Liver (tissue), 9 donors: ENCODE results near the gene NXPH1. TPM values are rescaled to one million over a fixed set of nuclear protein-coding genes. Genes with fewer than 3 reads are reported as not detected.

ENCODE experiments used
- DNase-seq: peaks from one replicate; pipeline ENCODE4 v3.0.0-alpha.2; 2017; ENCODE audit warnings: low spot score
- H3K27ac ChIP-seq, 2 donors: one replicate each; pipeline ENCODE4 v1.7.0; 2013; ENCODE audit warnings: inconsistent platforms in 2 of 2, low read length in 2 of 2, control low read depth in 1 of 2, low read depth in 1 of 2, mild to moderate bottlenecking in 1 of 2
- H3K27me3 ChIP-seq, 4 donors: one replicate each; pipeline versions ENCODE4 v1.6.1 to v1.7.0; 2013; ENCODE audit warnings: low read length in 3 of 4, inconsistent platforms in 1 of 4, mild to moderate bottlenecking in 1 of 4, moderate library complexity in 1 of 4; ENCODE audit not compliant: control insufficient read depth in 4 of 4, insufficient read depth in 4 of 4
- H3K36me3 ChIP-seq, 4 donors: one replicate each; pipeline versions ENCODE4 v1.6.1 to v1.7.0; 2013; ENCODE audit warnings: low read length in 3 of 4, mild to moderate bottlenecking in 3 of 4, low read depth in 1 of 4, moderate library complexity in 1 of 4; ENCODE audit not compliant: control insufficient read depth in 4 of 4, insufficient read depth in 3 of 4
- H3K4me1 ChIP-seq, 4 donors: one replicate each; pipeline versions ENCODE4 v1.6.1 to v1.7.0; 2013; ENCODE audit warnings: low read length in 3 of 4, mild to moderate bottlenecking in 3 of 4, moderate library complexity in 1 of 4; ENCODE audit not compliant: control insufficient read depth in 4 of 4, insufficient read depth in 4 of 4
- H3K4me3 ChIP-seq, 3 donors: one replicate each; pipeline versions ENCODE4 v1.6.1 to v1.7.0; 2013; ENCODE audit warnings: low read length in 3 of 3, control low read depth in 1 of 3, low read depth in 1 of 3, mild to moderate bottlenecking in 1 of 3
- H3K9ac ChIP-seq, 2 donors: one replicate each; pipeline ENCODE4 v1.7.0; 2013; ENCODE audit warnings: low read length in 2 of 2, mild to moderate bottlenecking in 2 of 2, moderate library complexity in 2 of 2, control low read depth in 1 of 2, low read depth in 1 of 2
- H3K9me3 ChIP-seq, 4 donors: one replicate each; pipeline versions ENCODE4 v1.6.1 to v1.7.0; 2013; ENCODE audit warnings: low read length in 3 of 4; ENCODE audit not compliant: control insufficient read depth in 4 of 4
- EGR1 ChIP-seq, 2 donors: IDR thresholded peaks; 2 replicates each; pipeline ENCODE4 v1.6.1; 2016 to 2018; ENCODE audit warnings: antibody characterized with exemption in 2 of 2, low read depth in 2 of 2
- FOXA1 ChIP-seq: IDR thresholded peaks from 2 replicates; pipeline ENCODE4 v1.6.1; 2016; ENCODE audit warnings: antibody characterized with exemption
- FOXA2 ChIP-seq: IDR thresholded peaks from 2 replicates; pipeline ENCODE4 v1.6.1; 2016; ENCODE audit warnings: antibody characterized with exemption
- GABPA ChIP-seq, 2 donors: IDR thresholded peaks in 1 of 2; conservative IDR thresholded peaks in 1 of 2; 2 replicates each; pipeline ENCODE4 v1.6.1; 2016; ENCODE audit warnings: antibody characterized with exemption in 2 of 2, mild to moderate bottlenecking in 1 of 2, moderate library complexity in 1 of 2
- HNF4A ChIP-seq, 2 donors: conservative IDR thresholded peaks; 2 replicates each; pipeline ENCODE4 v1.6.1; 2016; ENCODE audit warnings: antibody characterized with exemption in 2 of 2, mild to moderate bottlenecking in 2 of 2
- HNF4G ChIP-seq: IDR thresholded peaks from 2 replicates; pipeline ENCODE4 v1.6.1; 2016; ENCODE audit warnings: antibody characterized with exemption
- JUND ChIP-seq, 2 donors: IDR thresholded peaks; 2 replicates each; pipeline ENCODE4 v1.6.1; 2016; ENCODE audit warnings: antibody characterized with exemption in 2 of 2
- NR2F2 ChIP-seq: IDR thresholded peaks from 2 replicates; pipeline ENCODE4 v1.6.1; 2016; ENCODE audit warnings: antibody characterized with exemption
- RAD21 ChIP-seq, 2 donors: IDR thresholded peaks; 2 replicates each; pipeline ENCODE4 v1.6.1; 2016; ENCODE audit warnings: antibody characterized with exemption in 2 of 2, mild to moderate bottlenecking in 2 of 2
- RXRA ChIP-seq, 2 donors: IDR thresholded peaks; 2 replicates each; pipeline ENCODE4 v1.6.1; 2017 to 2018; ENCODE audit warnings: antibody characterized with exemption in 2 of 2, mild to moderate bottlenecking in 1 of 2
- SP1 ChIP-seq: IDR thresholded peaks from 2 replicates; pipeline ENCODE4 v1.6.1; 2018; ENCODE audit warnings: antibody characterized with exemption, mild to moderate bottlenecking
- TAF1 ChIP-seq: conservative IDR thresholded peaks from 2 replicates; pipeline ENCODE4 v1.6.1; 2016; ENCODE audit warnings: antibody characterized with exemption, mild to moderate bottlenecking
- YY1 ChIP-seq: IDR thresholded peaks from 2 replicates; pipeline ENCODE4 v1.6.1; 2016; ENCODE audit warnings: antibody characterized with exemption, mild to moderate bottlenecking
- WGBS: extraction: QIAGEN DNeasy Blood & Tissue Kit; methylation state at CpG from one replicate; pipeline ENCODE4 v1.1.7; 2013; 5-methylcytosine and 5-hydroxymethylcytosine counted together
- polyA plus RNA-seq, 2 donors: library from polyadenylated mRNA; stranded (reverse) in 1 of 2; unstranded in 1 of 2; fragments of 200-250 nt in 1 of 2; fragments of >200 nt in 1 of 2; fragmentation: Nextera tagmentation in 1 of 2; extraction: Ambion mirVana in 1 of 2; gene quantifications; one replicate each; pipeline versions ENCODE4 v1.2.1 to v1.2.3, GENCODE V29; 2013 to 2015
- total RNA-seq, 2 donors: library from RNA; depleted of rRNA; stranded (reverse); fragments of >200 nt; gene quantifications; one replicate each; pipeline ENCODE4 v1.2.3, GENCODE V29; 2014
- TF ChIP-seq, protein P1 (sequence below): IDR thresholded peaks from 2 replicates; pipeline ENCODE4 v1.6.1; 2016; ENCODE audit warnings: antibody characterized with exemption
- TF ChIP-seq, protein P2 (sequence below): IDR thresholded peaks from 2 replicates; pipeline ENCODE4 v1.6.1; 2016; ENCODE audit warnings: antibody characterized with exemption
- TF ChIP-seq, protein P3 (sequence below): IDR thresholded peaks from 2 replicates; pipeline ENCODE4 v1.6.1; 2016; ENCODE audit warnings: antibody characterized with exemption, mild to moderate bottlenecking
- TF ChIP-seq, protein P4 (sequence below): fragments of 150-350 bp; IDR thresholded peaks from 2 replicates; pipeline ENCODE4 v1.5.1; 2017; ENCODE audit warnings: improper control_type of control experiment, low read depth, low read length; ENCODE audit not compliant: missing input control
- TF ChIP-seq, protein P5 (sequence below): IDR thresholded peaks from 2 replicates; pipeline ENCODE4 v1.6.1; 2016; ENCODE audit warnings: antibody characterized with exemption
- donor health status: healthy.
- donor health status: healthy.
- donor health status: healthy.
- donor health status: healthy.
- donor health status: healthy.

The NXPH1 gene
- total and polyA plus RNA-seq, 4 donors: not detected

DNA sequence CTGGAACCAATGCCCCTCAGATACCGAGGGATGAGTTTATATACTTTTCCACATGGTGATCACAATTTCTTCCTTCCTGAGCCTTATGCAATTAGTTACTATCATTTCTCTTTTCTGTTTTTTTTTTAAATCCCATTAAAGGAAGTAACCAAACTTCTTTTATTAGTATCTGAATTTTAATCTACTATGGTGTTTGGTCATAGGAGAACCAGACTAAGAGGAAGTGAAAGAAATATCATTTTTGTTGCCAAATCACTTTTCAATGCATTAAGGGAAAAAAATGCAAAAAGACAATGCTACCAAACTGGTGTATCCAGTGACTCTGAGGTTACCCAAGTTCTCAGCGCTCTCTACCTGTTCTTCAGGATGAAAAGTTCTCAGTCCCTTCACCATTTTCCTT is 167.7 kb downstream of the NXPH1 start:
- Histone ChIP-seq H3K36me3 (no peaks in the 10 kb centered on the region), H3K9ac (no peak overlapping the region), H3K9me3 (no peaks in the 10 kb centered on the region), H3K4me3 (no peak overlapping the region), H3K27ac (no peak overlapping the region), H3K4me1 (no peaks in the 10 kb centered on the region), H3K27me3 (peaks cover 0 to 2% (median 0%) of the 10 kb centered on the region in 4 donors)
- TF ChIP-seq TAF1 (no peak), JUND (IDR thresholded peaks at IDR 0.05) (no peak), GABPA (IDR thresholded peaks at IDR 0.05 in 1 of 2, conservative IDR thresholded peaks at IDR 0.05 in 1 of 2) (no peak), NR2F2 (no peak), SP1 (no peak), HNF4G (no peak), YY1 (no peak), FOXA2 (no peak), RAD21 (IDR thresholded peaks at IDR 0.05) (no peak), HNF4A (conservative IDR thresholded peaks at IDR 0.05) (no peak), EGR1 (IDR thresholded peaks at IDR 0.05; ENCODE audit: low read depth in 2 of 2) (no peak), RXRA (IDR thresholded peaks at IDR 0.05) (no peak)
- TF ChIP-seq, protein P1, sequence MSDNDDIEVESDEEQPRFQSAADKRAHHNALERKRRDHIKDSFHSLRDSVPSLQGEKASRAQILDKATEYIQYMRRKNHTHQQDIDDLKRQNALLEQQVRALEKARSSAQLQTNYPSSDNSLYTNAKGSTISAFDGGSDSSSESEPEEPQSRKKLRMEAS: no peak
- TF ChIP-seq, protein P2, sequence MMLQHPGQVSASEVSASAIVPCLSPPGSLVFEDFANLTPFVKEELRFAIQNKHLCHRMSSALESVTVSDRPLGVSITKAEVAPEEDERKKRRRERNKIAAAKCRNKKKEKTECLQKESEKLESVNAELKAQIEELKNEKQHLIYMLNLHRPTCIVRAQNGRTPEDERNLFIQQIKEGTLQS: no peak
- TF ChIP-seq, protein P3, sequence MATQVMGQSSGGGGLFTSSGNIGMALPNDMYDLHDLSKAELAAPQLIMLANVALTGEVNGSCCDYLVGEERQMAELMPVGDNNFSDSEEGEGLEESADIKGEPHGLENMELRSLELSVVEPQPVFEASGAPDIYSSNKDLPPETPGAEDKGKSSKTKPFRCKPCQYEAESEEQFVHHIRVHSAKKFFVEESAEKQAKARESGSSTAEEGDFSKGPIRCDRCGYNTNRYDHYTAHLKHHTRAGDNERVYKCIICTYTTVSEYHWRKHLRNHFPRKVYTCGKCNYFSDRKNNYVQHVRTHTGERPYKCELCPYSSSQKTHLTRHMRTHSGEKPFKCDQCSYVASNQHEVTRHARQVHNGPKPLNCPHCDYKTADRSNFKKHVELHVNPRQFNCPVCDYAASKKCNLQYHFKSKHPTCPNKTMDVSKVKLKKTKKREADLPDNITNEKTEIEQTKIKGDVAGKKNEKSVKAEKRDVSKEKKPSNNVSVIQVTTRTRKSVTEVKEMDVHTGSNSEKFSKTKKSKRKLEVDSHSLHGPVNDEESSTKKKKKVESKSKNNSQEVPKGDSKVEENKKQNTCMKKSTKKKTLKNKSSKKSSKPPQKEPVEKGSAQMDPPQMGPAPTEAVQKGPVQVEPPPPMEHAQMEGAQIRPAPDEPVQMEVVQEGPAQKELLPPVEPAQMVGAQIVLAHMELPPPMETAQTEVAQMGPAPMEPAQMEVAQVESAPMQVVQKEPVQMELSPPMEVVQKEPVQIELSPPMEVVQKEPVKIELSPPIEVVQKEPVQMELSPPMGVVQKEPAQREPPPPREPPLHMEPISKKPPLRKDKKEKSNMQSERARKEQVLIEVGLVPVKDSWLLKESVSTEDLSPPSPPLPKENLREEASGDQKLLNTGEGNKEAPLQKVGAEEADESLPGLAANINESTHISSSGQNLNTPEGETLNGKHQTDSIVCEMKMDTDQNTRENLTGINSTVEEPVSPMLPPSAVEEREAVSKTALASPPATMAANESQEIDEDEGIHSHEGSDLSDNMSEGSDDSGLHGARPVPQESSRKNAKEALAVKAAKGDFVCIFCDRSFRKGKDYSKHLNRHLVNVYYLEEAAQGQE: no peak
- WGBS: 73% methylated on average over 2 of the region's 2 CpGs
- no peak for DNase-seq

DNA sequence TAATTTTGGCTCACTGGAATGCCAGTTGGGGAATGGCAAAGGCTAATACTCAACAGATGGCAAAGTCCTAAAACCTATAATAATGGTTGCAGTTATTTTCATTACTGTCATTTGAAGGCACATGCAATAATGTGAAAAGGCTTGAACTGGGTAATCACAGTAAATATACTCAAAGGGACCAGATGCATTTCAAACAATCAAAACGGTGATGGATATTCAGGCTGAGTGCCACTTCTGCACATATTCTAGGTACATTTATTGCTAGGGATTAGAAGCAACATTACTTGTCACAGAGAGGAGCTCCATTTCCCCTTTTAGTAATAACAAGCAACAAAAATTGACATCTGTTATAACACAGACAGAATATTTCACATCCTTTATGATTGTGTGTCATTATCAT is 171.8 kb downstream of the NXPH1 start:
- WGBS: 59% methylated on average over 1 of the region's 1 CpG
- DNase-seq: no peak

DNA sequence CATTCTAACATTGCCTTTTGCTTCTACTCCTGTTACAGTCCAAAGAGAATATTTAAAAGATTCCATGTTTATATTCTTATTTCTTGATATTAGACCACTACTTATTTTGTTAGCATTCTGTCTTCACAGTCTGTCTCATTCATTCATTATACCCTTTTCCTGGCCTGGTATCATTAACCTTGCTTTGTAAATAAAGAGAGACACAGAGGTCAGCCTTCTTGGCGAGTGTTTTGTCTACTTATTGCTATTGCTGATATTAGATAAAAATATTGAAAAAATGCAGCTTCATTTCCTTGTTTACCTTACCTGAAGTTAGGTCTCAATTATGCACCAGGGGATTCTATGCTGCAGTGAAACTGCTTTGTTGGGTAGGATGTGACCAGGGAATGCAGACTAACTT is 179.2 kb downstream of the NXPH1 start:
- no peaks in the 10 kb centered on the region for H3K27me3 ChIP-seq
- peaks cover 0 to 3% (median 0%) of the 10 kb centered on the region in 4 donors for H3K9me3 ChIP-seq
- 13% methylated on average over 1 of the region's 1 CpG for whole genome bisulfite sequencing
- H3K27ac ChIP-seq: no peak overlapping the region
- DNase-seq: no peak
- no peak overlapping the region for H3K9ac ChIP-seq
- no peaks in the 10 kb centered on the region for H3K36me3 ChIP-seq
- no peak overlapping the region for H3K4me3 ChIP-seq
- no peaks in the 10 kb centered on the region for H3K4me1 ChIP-seq
- no peak for TF ChIP-seq NR2F2
- TF ChIP-seq, protein P4, sequence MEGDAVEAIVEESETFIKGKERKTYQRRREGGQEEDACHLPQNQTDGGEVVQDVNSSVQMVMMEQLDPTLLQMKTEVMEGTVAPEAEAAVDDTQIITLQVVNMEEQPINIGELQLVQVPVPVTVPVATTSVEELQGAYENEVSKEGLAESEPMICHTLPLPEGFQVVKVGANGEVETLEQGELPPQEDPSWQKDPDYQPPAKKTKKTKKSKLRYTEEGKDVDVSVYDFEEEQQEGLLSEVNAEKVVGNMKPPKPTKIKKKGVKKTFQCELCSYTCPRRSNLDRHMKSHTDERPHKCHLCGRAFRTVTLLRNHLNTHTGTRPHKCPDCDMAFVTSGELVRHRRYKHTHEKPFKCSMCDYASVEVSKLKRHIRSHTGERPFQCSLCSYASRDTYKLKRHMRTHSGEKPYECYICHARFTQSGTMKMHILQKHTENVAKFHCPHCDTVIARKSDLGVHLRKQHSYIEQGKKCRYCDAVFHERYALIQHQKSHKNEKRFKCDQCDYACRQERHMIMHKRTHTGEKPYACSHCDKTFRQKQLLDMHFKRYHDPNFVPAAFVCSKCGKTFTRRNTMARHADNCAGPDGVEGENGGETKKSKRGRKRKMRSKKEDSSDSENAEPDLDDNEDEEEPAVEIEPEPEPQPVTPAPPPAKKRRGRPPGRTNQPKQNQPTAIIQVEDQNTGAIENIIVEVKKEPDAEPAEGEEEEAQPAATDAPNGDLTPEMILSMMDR: no peak
- TF ChIP-seq FOXA1: no peak
- no peak for TF ChIP-seq RXRA (IDR thresholded peaks at IDR 0.05)
- no peak for TF ChIP-seq JUND (IDR thresholded peaks at IDR 0.05)
- TF ChIP-seq EGR1 (IDR thresholded peaks at IDR 0.05; ENCODE audit: low read depth in 2 of 2): no peak
- TF ChIP-seq, protein P2: no peak
- no peak for TF ChIP-seq GABPA (IDR thresholded peaks at IDR 0.05 in 1 of 2, conservative IDR thresholded peaks at IDR 0.05 in 1 of 2)
- TF ChIP-seq YY1: no peak
- TF ChIP-seq HNF4A (conservative IDR thresholded peaks at IDR 0.05): no peak
- no peak for TF ChIP-seq TAF1
- TF ChIP-seq, protein P1: no peak
- no peak for TF ChIP-seq FOXA2
- no peak for TF ChIP-seq SP1
- TF ChIP-seq RAD21 (IDR thresholded peaks at IDR 0.05): no peak
- TF ChIP-seq, protein P5, sequence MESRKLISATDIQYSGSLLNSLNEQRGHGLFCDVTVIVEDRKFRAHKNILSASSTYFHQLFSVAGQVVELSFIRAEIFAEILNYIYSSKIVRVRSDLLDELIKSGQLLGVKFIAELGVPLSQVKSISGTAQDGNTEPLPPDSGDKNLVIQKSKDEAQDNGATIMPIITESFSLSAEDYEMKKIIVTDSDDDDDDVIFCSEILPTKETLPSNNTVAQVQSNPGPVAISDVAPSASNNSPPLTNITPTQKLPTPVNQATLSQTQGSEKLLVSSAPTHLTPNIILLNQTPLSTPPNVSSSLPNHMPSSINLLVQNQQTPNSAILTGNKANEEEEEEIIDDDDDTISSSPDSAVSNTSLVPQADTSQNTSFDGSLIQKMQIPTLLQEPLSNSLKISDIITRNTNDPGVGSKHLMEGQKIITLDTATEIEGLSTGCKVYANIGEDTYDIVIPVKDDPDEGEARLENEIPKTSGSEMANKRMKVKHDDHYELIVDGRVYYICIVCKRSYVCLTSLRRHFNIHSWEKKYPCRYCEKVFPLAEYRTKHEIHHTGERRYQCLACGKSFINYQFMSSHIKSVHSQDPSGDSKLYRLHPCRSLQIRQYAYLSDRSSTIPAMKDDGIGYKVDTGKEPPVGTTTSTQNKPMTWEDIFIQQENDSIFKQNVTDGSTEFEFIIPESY: no peak
- no peak for TF ChIP-seq HNF4G

More for the DNA sequence above, 171.8 kb downstream of the NXPH1 start:
- no peak overlapping the region for H3K4me3 ChIP-seq
- no peak for TF ChIP-seq YY1
- TF ChIP-seq HNF4A (conservative IDR thresholded peaks at IDR 0.05): no peak
- H3K9me3 ChIP-seq: peaks cover 0 to 4% (median 0%) of the 10 kb centered on the region in 4 donors
- H3K27me3 ChIP-seq: peaks cover 0 to 2% (median 0%) of the 10 kb centered on the region in 4 donors
- no peaks in the 10 kb centered on the region for H3K4me1 ChIP-seq
- no peaks in the 10 kb centered on the region for H3K36me3 ChIP-seq
- H3K9ac ChIP-seq: no peak overlapping the region
- H3K27ac ChIP-seq: no peak overlapping the region
